Osteoblast (primary cell): ENCODE data around the gene PCDH19. TPM values are rescaled to one million over a fixed set of nuclear protein-coding genes. Genes with fewer than 3 reads are reported as not detected.

ENCODE experiments used
- DNase-seq: peaks from one replicate; pipeline ENCODE4 v3.0.0; 2011; ENCODE audit warnings: low spot score, mixed read lengths; ENCODE audit not compliant: insufficient read length; ENCODE audit errors: missing footprints
- H2AFZ ChIP-seq: 2 replicates; pipeline ENCODE4 v1.6.0; 2011; ENCODE audit warnings: mild to moderate bottlenecking, low read length
- H3K27ac ChIP-seq: 2 replicates; pipeline ENCODE4 v1.5.1; 2011; ENCODE audit warnings: mild to moderate bottlenecking, low read depth, low read length, moderate library complexity
- H3K27me3 ChIP-seq: 2 replicates; pipeline ENCODE4 v1.6.0; 2012; ENCODE audit warnings: mild to moderate bottlenecking, control low read depth, inconsistent platforms, low read length, moderate library complexity; ENCODE audit not compliant: insufficient read depth
- H3K36me3 ChIP-seq: 2 replicates; pipeline ENCODE4 v1.5.1; 2011; ENCODE audit warnings: mild to moderate bottlenecking, low read length, control low read depth, moderate library complexity; ENCODE audit not compliant: insufficient read depth
- H3K4me1 ChIP-seq: 2 replicates; pipeline ENCODE4 v1.5.1; 2011; ENCODE audit warnings: mild to moderate bottlenecking, low read length, control low read depth, moderate library complexity; ENCODE audit not compliant: insufficient read depth
- H3K4me2 ChIP-seq: 2 replicates; pipeline ENCODE4 v1.6.0; 2011; ENCODE audit warnings: mild to moderate bottlenecking, low read length; ENCODE audit not compliant: insufficient read depth
- H3K4me3 ChIP-seq: fragments of 200-600 bp; sonication (generic); 3 replicates; pipeline ENCODE4 v1.5.1; 2012; ENCODE audit warnings: mild to moderate bottlenecking, low read length, inconsistent platforms; ENCODE audit not compliant: insufficient read depth
- H3K79me2 ChIP-seq: 2 replicates; pipeline ENCODE4 v1.6.0; 2012; ENCODE audit warnings: mild to moderate bottlenecking, low read length, control low read depth, inconsistent platforms; ENCODE audit not compliant: insufficient read depth
- H3K9me3 ChIP-seq: 2 replicates; pipeline ENCODE4 v1.5.1; 2011; ENCODE audit warnings: low read depth, low read length, control low read depth
- H4K20me1 ChIP-seq: 2 replicates; pipeline ENCODE4 v1.6.0; 2012; ENCODE audit warnings: mild to moderate bottlenecking, low read length, control low read depth; ENCODE audit not compliant: insufficient read depth
- CTCF ChIP-seq: IDR thresholded peaks from 2 replicates; pipeline ENCODE4 v1.5.1; 2011; ENCODE audit warnings: mild to moderate bottlenecking, low read depth, low read length, moderate library complexity; ENCODE audit errors: extremely low read depth
- total RNA-seq: library from RNA; depleted of rRNA; stranded (reverse); fragments of >200 nt; gene quantifications from 2 replicates; pipeline ENCODE4 v1.2.3, GENCODE V29; 2012

PCDH19 gene
- total RNA-seq, 1 donor, result 0.36 TPM

DNA sequence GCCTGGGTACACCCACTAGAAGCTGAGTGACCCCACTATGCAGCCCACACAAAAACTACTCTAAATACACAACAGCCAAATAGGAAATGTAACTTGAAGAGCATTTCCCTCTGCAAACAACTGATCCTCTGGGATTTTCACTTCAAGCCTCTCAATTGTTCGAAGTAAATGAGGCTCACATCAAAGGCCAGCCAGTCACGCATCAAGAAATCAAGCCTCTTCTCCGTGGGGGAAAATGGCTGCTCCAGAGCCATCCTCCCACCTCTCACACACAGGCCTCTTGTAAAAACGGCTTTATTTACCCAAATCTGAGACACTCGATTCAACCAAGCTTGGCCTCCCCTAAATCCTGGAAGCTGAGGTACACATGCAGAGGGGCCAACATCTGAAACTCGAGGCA is 14.3 kb downstream of the PCDH19 start:
- no peaks in the 10 kb centered on the region for H4K20me1 ChIP-seq
- H3K4me1 ChIP-seq, result no peaks in the 10 kb centered on the region
- DNase-seq, result no peak
- H3K4me2 ChIP-seq, result no peak overlapping the region
- H3K4me3 ChIP-seq, result no peak overlapping the region
- H3K79me2 ChIP-seq, result no peaks in the 10 kb centered on the region
- no peak overlapping the region for H3K27ac ChIP-seq
- H3K27me3 ChIP-seq, result peaks cover 10% of the 10 kb centered on the region
- H3K36me3 ChIP-seq, result no peaks in the 10 kb centered on the region
- no peak overlapping the region for H2AFZ ChIP-seq
- no peaks in the 10 kb centered on the region for H3K9me3 ChIP-seq
- TF ChIP-seq CTCF, result no peak

GRCh38 chrX:100381619-100382018 is 28.5 kb downstream of the PCDH19 start:
- H3K79me2 ChIP-seq, result no peaks in the 10 kb centered on the region
- no peaks in the 10 kb centered on the region for H3K9me3 ChIP-seq
- H4K20me1 ChIP-seq, result no peaks in the 10 kb centered on the region
- H3K4me1 ChIP-seq, result no peaks in the 10 kb centered on the region
- H3K4me3 ChIP-seq, result no peak overlapping the region
- TF ChIP-seq CTCF, result no peak
- DNase-seq, result no peak
- H2AFZ ChIP-seq, result no peak overlapping the region
- H3K27ac ChIP-seq, result no peak overlapping the region
- H3K4me2 ChIP-seq, result no peak overlapping the region
- H3K36me3 ChIP-seq, result no peaks in the 10 kb centered on the region
- peaks cover 2% of the 10 kb centered on the region for H3K27me3 ChIP-seq

DNA sequence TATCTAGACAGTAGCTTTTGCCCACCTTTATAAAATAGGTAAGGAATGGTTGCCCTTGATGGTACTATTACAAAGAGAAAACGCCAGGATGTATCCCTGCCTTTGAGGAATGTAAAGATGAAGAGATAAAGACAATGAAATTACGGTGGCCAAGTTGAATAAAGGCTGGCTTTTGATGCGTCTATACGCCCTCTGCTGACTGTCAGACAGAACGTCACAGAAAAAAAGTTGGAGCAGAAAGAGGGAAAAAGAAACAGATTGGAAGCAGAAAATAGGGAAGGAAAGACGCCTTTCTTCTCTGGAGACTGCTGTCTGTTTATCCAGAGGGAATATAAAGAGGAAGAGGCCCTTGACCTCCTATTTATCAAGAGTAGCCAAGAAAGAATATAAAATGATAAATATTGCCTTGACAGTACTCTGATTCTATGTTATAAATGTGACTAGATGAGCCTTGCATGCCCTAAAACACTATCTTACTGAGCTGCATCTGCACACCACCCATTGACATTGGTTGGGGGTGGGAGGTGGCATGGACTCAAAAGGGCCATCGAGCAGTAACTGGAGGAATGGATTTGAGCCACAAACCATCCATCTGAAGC is 30.6 kb downstream of the PCDH19 start:
- TF ChIP-seq CTCF, result peak; percentile 69
- Histone ChIP-seq H3K27ac (no peak overlapping the region), H3K4me1 (no peaks in the 10 kb centered on the region), H2AFZ (no peak overlapping the region), H3K27me3 (peaks cover 2% of the 10 kb centered on the region), H3K4me3 (no peak overlapping the region), H3K4me2 (no peak overlapping the region), H3K79me2 (no peaks in the 10 kb centered on the region), H4K20me1 (no peaks in the 10 kb centered on the region), H3K36me3 (no peaks in the 10 kb centered on the region), H3K9me3 (no peaks in the 10 kb centered on the region)
- DNase-seq, result no peak

DNA sequence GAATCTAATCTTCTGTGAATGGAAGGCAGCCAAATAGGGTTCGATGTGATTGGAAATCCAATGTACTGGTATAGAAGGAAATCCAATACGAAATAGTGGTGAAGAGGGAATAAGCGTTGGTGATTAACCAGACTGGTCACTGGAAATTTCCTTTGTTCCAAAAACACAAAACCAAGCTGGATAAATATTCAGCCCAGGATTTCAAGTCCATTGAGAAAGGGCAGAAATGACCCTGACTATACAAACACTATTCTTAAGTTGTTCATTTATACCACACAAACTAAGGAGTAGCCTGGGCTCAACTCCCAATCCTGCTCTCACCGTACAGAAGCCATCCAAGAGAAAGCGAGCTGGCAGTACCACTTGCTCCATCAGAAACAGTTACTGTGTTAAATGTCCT is 32.2 kb downstream of the PCDH19 start:
- Histone ChIP-seq H3K9me3 (no peaks in the 10 kb centered on the region), H3K4me1 (no peaks in the 10 kb centered on the region), H4K20me1 (no peaks in the 10 kb centered on the region), H3K27me3 (peaks cover 2% of the 10 kb centered on the region), H2AFZ (no peak overlapping the region), H3K4me2 (no peak overlapping the region), H3K36me3 (no peaks in the 10 kb centered on the region), H3K27ac (no peak overlapping the region), H3K4me3 (no peak overlapping the region), H3K79me2 (no peaks in the 10 kb centered on the region)
- no peak for DNase-seq
- no peak for TF ChIP-seq CTCF
